Body of pancreas (tissue), 4 donors: ENCODE results near the gene SLC25A29.

Source experiments
- CTCF ChIP-seq, 7 experiments: fragments of 450-650 bp in 4 of 7; fragments of 200-600 bp in 3 of 7; sonication (generic) in 3 of 7; IDR thresholded peaks; one replicate each; pipeline ENCODE4 v1.5.1; 2016 to 2019; ENCODE audit warnings: antibody characterized with exemption in 7 of 7
- POLR2A ChIP-seq, 3 donors: fragments of 450-650 bp; IDR thresholded peaks; one replicate each; pipeline ENCODE4 v1.6.1; 2016; ENCODE audit warnings: antibody characterized with exemption in 3 of 3, mild to moderate bottlenecking in 2 of 3

- TF ChIP-seq CTCF (IDR thresholded peaks at IDR 0.05) (no peak), POLR2A (IDR thresholded peaks at IDR 0.05) (no peak)
Observed at GRCh38 chr14:100252684-100253083, 53.6 kb downstream of the SLC25A29 start.
